Ishikawa (cell line): ENCODE data around the gene ZGPAT.

Source experiments
- EP300 ChIP-seq: IDR thresholded peaks from 2 replicates; pipeline ENCODE4 v1.6.1; 2012; ENCODE audit warnings: borderline replicate concordance
- FOXM1 ChIP-seq: IDR thresholded peaks from 2 replicates; pipeline ENCODE4 v1.6.1; 2012; ENCODE audit warnings: low read depth, borderline replicate concordance
- REST ChIP-seq: IDR thresholded peaks from 2 replicates; pipeline ENCODE4 v1.6.1; 2012; ENCODE audit warnings: low read depth, mild to moderate bottlenecking
- TAF1 ChIP-seq: IDR thresholded peaks from 2 replicates; pipeline ENCODE4 v1.6.1; 2012; ENCODE audit warnings: low read depth, mild to moderate bottlenecking
- TF ChIP-seq, protein P1 (sequence below): IDR thresholded peaks from 2 replicates; pipeline ENCODE4 v1.6.1; 2012

- TF ChIP-seq, protein P1, sequence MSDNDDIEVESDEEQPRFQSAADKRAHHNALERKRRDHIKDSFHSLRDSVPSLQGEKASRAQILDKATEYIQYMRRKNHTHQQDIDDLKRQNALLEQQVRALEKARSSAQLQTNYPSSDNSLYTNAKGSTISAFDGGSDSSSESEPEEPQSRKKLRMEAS, result peak; percentile 84
- no peak for TF ChIP-seq REST
- TF ChIP-seq FOXM1, result no peak
- TF ChIP-seq EP300, result peak; percentile 31; the same call in 1 of the 2 replicates
- TF ChIP-seq TAF1, result peak; percentile 53; the same call in 1 of the 2 replicates
Measured at GRCh38 chr20:63707558-63708300, at the start of gene ZGPAT, which contains the start of gene ARFRP1.
